GM23338 (cell line): ENCODE measurements around the gene PTER. TPM values are rescaled to one million over a fixed set of nuclear protein-coding genes. Genes with fewer than 3 reads are reported as not detected.

Experiments
- ATAC-seq: fragments of 200-7000 bp; cut with Tn5 transposase; 3 replicates; pipeline ENCODE4 v1.9.1; 2020
- DNase-seq: peaks from one replicate; pipeline ENCODE4 v3.0.0-alpha.2; 2015; ENCODE audit warnings: low spot score
- H2AFZ ChIP-seq: fragments of 200-600 bp; sonication (generic); 2 replicates; pipeline ENCODE4 v1.8.0; 2016; ENCODE audit warnings: antibody characterized with exemption, mild to moderate bottlenecking, moderate library complexity
- H3F3A ChIP-seq: fragments of 200-600 bp; sonication (generic); replicated peaks from 2 replicates; pipeline ENCODE4 v1.8.0; 2017; ENCODE audit warnings: antibody characterized with exemption, mixed run types, low read depth
- H3K27ac ChIP-seq: fragments of 200-600 bp; sonication (generic); 2 replicates; pipeline ENCODE4 v1.6.1; 2016; ENCODE audit warnings: low read depth
- H3K27me3 ChIP-seq: fragments of 200-600 bp; sonication (generic); 2 replicates; pipeline ENCODE4 v1.8.0; 2016; ENCODE audit warnings: mild to moderate bottlenecking, mixed run types, moderate library complexity; ENCODE audit not compliant: insufficient read depth
- H3K36me3 ChIP-seq: fragments of 200-600 bp; sonication (generic); 2 replicates; pipeline ENCODE4 v1.8.0; 2016; ENCODE audit warnings: mild to moderate bottlenecking; ENCODE audit not compliant: insufficient read depth
- H3K4me1 ChIP-seq: fragments of 200-600 bp; sonication (generic); 2 replicates; pipeline ENCODE4 v1.8.0; 2016; ENCODE audit warnings: mild to moderate bottlenecking, moderate library complexity; ENCODE audit not compliant: insufficient read depth
- H3K4me2 ChIP-seq: fragments of 200-600 bp; sonication (generic); 2 replicates; pipeline ENCODE4 v1.7.1; 2017; ENCODE audit warnings: mixed run types
- H3K4me3 ChIP-seq: fragments of 200-600 bp; sonication (generic); 2 replicates; pipeline ENCODE4 v1.6.1; 2016; ENCODE audit warnings: mixed run types
- H3K79me2 ChIP-seq: fragments of 200-600 bp; sonication (generic); replicated peaks from 2 replicates; pipeline ENCODE4 v1.8.0; 2017; ENCODE audit warnings: mild to moderate bottlenecking; ENCODE audit not compliant: insufficient read depth
- H3K9me2 ChIP-seq: fragments of 200-600 bp; sonication (generic); 2 replicates; pipeline ENCODE4 v1.8.0; 2017; ENCODE audit not compliant: insufficient read depth
- H4K20me1 ChIP-seq: fragments of 200-600 bp; sonication (generic); replicated peaks from 2 replicates; pipeline ENCODE4 v1.8.0; 2017; ENCODE audit warnings: mild to moderate bottlenecking; ENCODE audit not compliant: insufficient read depth
- H3K27ac Mint-ChIP-seq: 2 replicates; pipeline ENCODE4 v1.8.0; 2020; ENCODE audit warnings: inconsistent platforms, mild to moderate bottlenecking, moderate library complexity, mixed read lengths
- H3K27me3 Mint-ChIP-seq: 3 replicates; pipeline ENCODE4 v1.8.0; 2022; ENCODE audit warnings: low read depth, mild to moderate bottlenecking, moderate library complexity, mixed read lengths, inconsistent platforms; ENCODE audit not compliant: insufficient read depth, poor library complexity
- H3K36me3 Mint-ChIP-seq: 3 replicates; pipeline ENCODE4 v1.8.0; 2021; ENCODE audit warnings: low read depth, mild to moderate bottlenecking, inconsistent platforms, moderate library complexity, mixed read lengths
- H3K4me1 Mint-ChIP-seq: 3 replicates; pipeline ENCODE4 v1.8.0; 2020; ENCODE audit warnings: mild to moderate bottlenecking, inconsistent platforms, mixed read lengths
- H3K4me3 Mint-ChIP-seq: 3 replicates; pipeline ENCODE4 v1.8.0; 2021; ENCODE audit warnings: moderate library complexity, mild to moderate bottlenecking, inconsistent platforms, mixed read lengths
- H3K9me3 Mint-ChIP-seq: 3 replicates; pipeline ENCODE4 v1.8.0; 2020; ENCODE audit warnings: moderate library complexity, mild to moderate bottlenecking, inconsistent platforms, mixed read lengths
- EZH2 ChIP-seq: fragments of 200-600 bp; sonication (generic); IDR thresholded peaks from one replicate; pipeline ENCODE4 v1.8.0; 2017; ENCODE audit warnings: antibody characterized with exemption, mild to moderate bottlenecking, low read depth; ENCODE audit not compliant: unreplicated experiment
- EZH2phosphoT487 ChIP-seq: fragments of 200-600 bp; sonication (generic); IDR thresholded peaks from one replicate; pipeline ENCODE4 v1.8.1; 2018; ENCODE audit warnings: antibody characterized with exemption; ENCODE audit not compliant: unreplicated experiment
- JUNB ChIP-seq: IDR thresholded peaks from one replicate; pipeline ENCODE4 v1.6.1; 2016; ENCODE audit warnings: antibody characterized with exemption; ENCODE audit not compliant: unreplicated experiment
- NANOG ChIP-seq: IDR thresholded peaks from 2 replicates; pipeline ENCODE4 v1.6.1; 2016; ENCODE audit warnings: antibody characterized with exemption, borderline replicate concordance
- POLR2AphosphoS5 ChIP-seq: IDR thresholded peaks from 2 replicates; pipeline ENCODE4 v1.6.1; 2016; ENCODE audit warnings: antibody characterized with exemption, low read depth
- STAT1 ChIP-seq: IDR thresholded peaks from one replicate; pipeline ENCODE4 v1.6.1; 2016; ENCODE audit warnings: antibody characterized with exemption; ENCODE audit not compliant: unreplicated experiment
- ZNF114 ChIP-seq: fragments of 250-450 bp; sonication (Bioruptor Pico); IDR thresholded peaks from 2 replicates; pipeline ENCODE4 v1.5.0; 2020; ENCODE audit warnings: mild to moderate bottlenecking, moderate library complexity
- ZNF331 ChIP-seq: fragments of 250-450 bp; sonication (Bioruptor Pico); IDR thresholded peaks from 2 replicates; pipeline ENCODE4 v1.5.0; 2020; ENCODE audit warnings: low read depth, mild to moderate bottlenecking, moderate library complexity
- polyA plus RNA-seq: library from polyadenylated mRNA; unstranded; fragments of >200 nt; fragmentation: Nextera tagmentation; extraction: Ambion mirVana; gene quantifications from 2 replicates; pipeline ENCODE4 v1.2.1, GENCODE V29; 2016
- total RNA-seq: library from RNA; depleted of rRNA; stranded (reverse); fragments of >200 nt; shearing (Covaris generic); gene quantifications from 2 replicates; pipeline ENCODE4 v1.2.3, GENCODE V29; 2014
- TF ChIP-seq, protein P1 (sequence below): IDR thresholded peaks from 2 replicates; pipeline ENCODE4 v1.6.1; 2016; ENCODE audit warnings: antibody characterized with exemption
- TF ChIP-seq, protein P2 (sequence below): fragments of 250-450 bp; sonication (Bioruptor Pico); IDR thresholded peaks from 2 replicates; pipeline ENCODE4 v1.5.0; 2020; ENCODE audit warnings: mild to moderate bottlenecking, moderate library complexity

Gene PTER
- total and polyA plus RNA-seq, 2 experiments from 2014 or later, result 4.8 to 4.9 TPM

DNA sequence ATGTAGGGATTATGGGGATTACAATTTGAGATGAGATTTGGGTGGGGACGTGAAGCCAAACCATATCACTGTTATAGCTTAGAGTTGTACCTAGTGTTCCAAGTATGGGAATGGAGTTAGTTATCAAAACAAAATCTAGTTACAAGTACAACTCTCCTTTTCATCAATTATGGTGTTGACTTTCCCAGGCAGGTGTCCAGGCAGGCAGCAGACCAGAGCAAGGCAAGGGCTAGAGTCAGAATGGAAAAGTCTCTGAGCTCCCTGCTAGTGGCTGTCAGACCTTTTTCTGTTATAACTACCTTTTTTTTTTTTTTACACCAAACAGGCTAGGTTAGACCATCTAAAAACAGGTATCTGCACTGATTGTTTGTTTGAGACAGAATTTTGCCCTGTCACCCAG is 29.2 kb downstream of the PTER start:
- no peaks in the 10 kb centered on the region for H3K9me2 ChIP-seq
- no peak overlapping the region for H3K4me2 ChIP-seq
- H3K27ac Mint-ChIP-seq, result no peak overlapping the region
- no peaks in the 10 kb centered on the region for H3K4me1 ChIP-seq
- no peaks in the 10 kb centered on the region for H3K27me3 ChIP-seq
- no peak overlapping the region for H3K27ac ChIP-seq
- ATAC-seq (no peak), DNase-seq (no peak)
- TF ChIP-seq JUNB (no peak), STAT1 (no peak), ZNF331 (CRISPR knock-in tag) (no peak), EZH2phosphoT487 (no peak), POLR2AphosphoS5 (no peak), ZNF114 (CRISPR knock-in tag) (no peak), NANOG (no peak), EZH2 (no peak)
- TF ChIP-seq, protein P1, sequence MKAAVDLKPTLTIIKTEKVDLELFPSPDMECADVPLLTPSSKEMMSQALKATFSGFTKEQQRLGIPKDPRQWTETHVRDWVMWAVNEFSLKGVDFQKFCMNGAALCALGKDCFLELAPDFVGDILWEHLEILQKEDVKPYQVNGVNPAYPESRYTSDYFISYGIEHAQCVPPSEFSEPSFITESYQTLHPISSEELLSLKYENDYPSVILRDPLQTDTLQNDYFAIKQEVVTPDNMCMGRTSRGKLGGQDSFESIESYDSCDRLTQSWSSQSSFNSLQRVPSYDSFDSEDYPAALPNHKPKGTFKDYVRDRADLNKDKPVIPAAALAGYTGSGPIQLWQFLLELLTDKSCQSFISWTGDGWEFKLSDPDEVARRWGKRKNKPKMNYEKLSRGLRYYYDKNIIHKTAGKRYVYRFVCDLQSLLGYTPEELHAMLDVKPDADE, result no peak
- H3K4me1 Mint-ChIP-seq, result no peaks in the 10 kb centered on the region
- 0 out of 3 replicates have a peak, but pooled peaks cover 6% of the 10 kb centered on the region for H3K36me3 Mint-ChIP-seq
- H3K36me3 ChIP-seq, result no peaks in the 10 kb centered on the region
- peaks cover 2% of the 10 kb centered on the region for H3K27me3 Mint-ChIP-seq
- H3K9me3 Mint-ChIP-seq, result no peaks in the 10 kb centered on the region
- H3K79me2 ChIP-seq, result no peaks in the 10 kb centered on the region
- no peaks in the 10 kb centered on the region for H3F3A ChIP-seq
- H4K20me1 ChIP-seq, result no peaks in the 10 kb centered on the region
- no peak overlapping the region for H2AFZ ChIP-seq
- no peak overlapping the region for H3K4me3 ChIP-seq
- H3K4me3 Mint-ChIP-seq, result no peak overlapping the region

DNA sequence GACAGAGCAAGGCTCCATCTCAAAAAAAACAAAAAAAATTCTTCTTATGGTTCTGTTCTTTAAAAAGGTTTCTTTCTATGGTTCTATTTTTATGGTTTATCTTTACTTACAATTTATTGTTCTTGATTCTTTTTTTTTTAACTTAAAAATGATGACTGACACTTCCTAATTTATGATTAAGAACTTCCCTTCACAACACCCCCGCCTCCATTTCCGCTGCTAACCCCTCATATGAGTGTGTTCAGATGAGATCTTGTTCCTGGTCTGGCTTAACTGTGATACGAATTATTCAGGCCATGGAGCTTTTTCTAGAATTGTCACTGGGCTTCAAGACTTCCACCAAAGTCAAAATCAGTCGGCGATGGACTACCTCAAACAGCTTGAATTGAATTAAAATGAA is 33.9 kb downstream of the PTER start:
- Histone ChIP-seq H4K20me1 (no peaks in the 10 kb centered on the region), H3K79me2 (no peaks in the 10 kb centered on the region), H3K9me2 (no peaks in the 10 kb centered on the region), H3K36me3 (no peaks in the 10 kb centered on the region), H3K4me2 (no peak overlapping the region), H3K4me1 (no peaks in the 10 kb centered on the region), H3K27me3 (no peaks in the 10 kb centered on the region), H3F3A (no peaks in the 10 kb centered on the region), H3K27ac (no peak overlapping the region), H2AFZ (no peak overlapping the region), H3K4me3 (no peak overlapping the region)
- peaks cover 2% of the 10 kb centered on the region for H3K27me3 Mint-ChIP-seq
- no peak overlapping the region for H3K4me3 Mint-ChIP-seq
- no peaks in the 10 kb centered on the region for H3K36me3 Mint-ChIP-seq
- ATAC-seq (no peak), DNase-seq (no peak)
- H3K27ac Mint-ChIP-seq, result no peak overlapping the region
- H3K9me3 Mint-ChIP-seq, result no peaks in the 10 kb centered on the region
- H3K4me1 Mint-ChIP-seq, result no peaks in the 10 kb centered on the region
- TF ChIP-seq, protein P1, result no peak
- no peak for TF ChIP-seq EZH2phosphoT487
- TF ChIP-seq POLR2AphosphoS5, result no peak
- TF ChIP-seq STAT1, result no peak
- TF ChIP-seq, protein P2, sequence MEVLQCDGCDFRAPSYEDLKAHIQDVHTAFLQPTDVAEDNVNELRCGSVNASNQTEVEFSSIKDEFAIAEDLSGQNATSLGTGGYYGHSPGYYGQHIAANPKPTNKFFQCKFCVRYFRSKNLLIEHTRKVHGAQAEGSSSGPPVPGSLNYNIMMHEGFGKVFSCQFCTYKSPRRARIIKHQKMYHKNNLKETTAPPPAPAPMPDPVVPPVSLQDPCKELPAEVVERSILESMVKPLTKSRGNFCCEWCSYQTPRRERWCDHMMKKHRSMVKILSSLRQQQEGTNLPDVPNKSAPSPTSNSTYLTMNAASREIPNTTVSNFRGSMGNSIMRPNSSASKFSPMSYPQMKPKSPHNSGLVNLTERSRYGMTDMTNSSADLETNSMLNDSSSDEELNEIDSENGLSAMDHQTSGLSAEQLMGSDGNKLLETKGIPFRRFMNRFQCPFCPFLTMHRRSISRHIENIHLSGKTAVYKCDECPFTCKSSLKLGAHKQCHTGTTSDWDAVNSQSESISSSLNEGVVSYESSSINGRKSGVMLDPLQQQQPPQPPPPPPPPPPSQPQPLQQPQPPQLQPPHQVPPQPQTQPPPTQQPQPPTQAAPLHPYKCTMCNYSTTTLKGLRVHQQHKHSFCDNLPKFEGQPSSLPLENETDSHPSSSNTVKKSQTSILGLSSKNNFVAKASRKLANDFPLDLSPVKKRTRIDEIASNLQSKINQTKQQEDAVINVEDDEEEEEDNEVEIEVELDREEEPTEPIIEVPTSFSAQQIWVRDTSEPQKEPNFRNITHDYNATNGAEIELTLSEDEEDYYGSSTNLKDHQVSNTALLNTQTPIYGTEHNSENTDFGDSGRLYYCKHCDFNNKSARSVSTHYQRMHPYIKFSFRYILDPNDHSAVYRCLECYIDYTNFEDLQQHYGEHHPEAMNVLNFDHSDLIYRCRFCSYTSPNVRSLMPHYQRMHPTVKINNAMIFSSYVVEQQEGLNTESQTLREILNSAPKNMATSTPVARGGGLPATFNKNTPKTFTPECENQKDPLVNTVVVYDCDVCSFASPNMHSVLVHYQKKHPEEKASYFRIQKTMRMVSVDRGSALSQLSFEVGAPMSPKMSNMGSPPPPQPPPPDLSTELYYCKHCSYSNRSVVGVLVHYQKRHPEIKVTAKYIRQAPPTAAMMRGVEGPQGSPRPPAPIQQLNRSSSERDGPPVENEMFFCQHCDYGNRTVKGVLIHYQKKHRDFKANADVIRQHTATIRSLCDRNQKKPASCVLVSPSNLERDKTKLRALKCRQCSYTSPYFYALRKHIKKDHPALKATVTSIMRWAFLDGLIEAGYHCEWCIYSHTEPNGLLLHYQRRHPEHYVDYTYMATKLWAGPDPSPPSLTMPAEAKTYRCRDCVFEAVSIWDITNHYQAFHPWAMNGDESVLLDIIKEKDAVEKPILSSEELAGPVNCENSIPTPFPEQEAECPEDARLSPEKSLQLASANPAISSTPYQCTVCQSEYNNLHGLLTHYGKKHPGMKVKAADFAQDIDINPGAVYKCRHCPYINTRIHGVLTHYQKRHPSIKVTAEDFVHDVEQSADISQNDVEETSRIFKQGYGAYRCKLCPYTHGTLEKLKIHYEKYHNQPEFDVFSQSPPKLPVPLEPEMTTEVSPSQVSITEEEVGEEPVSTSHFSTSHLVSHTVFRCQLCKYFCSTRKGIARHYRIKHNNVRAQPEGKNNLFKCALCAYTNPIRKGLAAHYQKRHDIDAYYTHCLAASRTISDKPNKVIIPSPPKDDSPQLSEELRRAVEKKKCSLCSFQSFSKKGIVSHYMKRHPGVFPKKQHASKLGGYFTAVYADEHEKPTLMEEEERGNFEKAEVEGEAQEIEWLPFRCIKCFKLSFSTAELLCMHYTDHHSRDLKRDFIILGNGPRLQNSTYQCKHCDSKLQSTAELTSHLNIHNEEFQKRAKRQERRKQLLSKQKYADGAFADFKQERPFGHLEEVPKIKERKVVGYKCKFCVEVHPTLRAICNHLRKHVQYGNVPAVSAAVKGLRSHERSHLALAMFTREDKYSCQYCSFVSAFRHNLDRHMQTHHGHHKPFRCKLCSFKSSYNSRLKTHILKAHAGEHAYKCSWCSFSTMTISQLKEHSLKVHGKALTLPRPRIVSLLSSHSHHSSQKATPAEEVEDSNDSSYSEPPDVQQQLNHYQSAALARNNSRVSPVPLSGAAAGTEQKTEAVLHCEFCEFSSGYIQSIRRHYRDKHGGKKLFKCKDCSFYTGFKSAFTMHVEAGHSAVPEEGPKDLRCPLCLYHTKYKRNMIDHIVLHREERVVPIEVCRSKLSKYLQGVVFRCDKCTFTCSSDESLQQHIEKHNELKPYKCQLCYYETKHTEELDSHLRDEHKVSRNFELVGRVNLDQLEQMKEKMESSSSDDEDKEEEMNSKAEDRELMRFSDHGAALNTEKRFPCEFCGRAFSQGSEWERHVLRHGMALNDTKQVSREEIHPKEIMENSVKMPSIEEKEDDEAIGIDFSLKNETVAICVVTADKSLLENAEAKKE (CRISPR knock-in tag), result no peak
- no peak for TF ChIP-seq NANOG
- no peak for TF ChIP-seq JUNB
- no peak for TF ChIP-seq EZH2
- TF ChIP-seq ZNF331 (CRISPR knock-in tag), result no peak
- no peak for TF ChIP-seq ZNF114 (CRISPR knock-in tag)
